ENCODE measurements around the gene PRDM16.

DNA sequence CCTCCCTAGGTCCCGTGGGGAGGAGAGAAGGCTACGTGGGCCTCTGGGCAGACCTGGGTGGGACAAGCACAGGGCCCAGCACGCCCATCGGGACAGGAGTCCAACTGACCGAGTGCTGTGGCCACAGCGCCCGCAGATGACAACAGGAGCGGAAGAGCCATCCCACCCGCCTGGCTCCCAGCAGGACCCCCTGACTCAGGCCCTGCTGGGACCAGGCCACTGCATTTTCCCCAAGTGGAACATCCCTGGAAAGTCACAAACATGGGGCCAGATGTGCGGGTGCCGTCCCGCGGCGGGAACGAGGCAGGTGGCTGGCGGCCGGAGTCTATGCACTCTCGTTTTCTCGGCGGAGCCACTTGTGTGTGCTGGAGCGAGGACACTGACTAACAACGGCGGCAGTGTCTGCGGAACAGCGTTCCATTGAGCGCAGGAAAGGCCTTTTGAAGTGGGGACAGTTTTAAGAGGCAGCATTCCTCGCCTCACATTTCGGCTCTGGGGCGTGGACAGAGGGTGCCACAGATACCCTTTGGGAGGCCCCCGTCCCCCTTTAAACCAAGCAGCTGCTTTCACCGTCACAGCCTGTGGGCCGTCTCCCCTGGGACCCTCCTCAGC lies 291.7 kb downstream of the PRDM16 start:
- TF ChIP-seq POLR2A (IDR thresholded peaks at IDR 0.05), result no peak
- TF ChIP-seq, protein P1, sequence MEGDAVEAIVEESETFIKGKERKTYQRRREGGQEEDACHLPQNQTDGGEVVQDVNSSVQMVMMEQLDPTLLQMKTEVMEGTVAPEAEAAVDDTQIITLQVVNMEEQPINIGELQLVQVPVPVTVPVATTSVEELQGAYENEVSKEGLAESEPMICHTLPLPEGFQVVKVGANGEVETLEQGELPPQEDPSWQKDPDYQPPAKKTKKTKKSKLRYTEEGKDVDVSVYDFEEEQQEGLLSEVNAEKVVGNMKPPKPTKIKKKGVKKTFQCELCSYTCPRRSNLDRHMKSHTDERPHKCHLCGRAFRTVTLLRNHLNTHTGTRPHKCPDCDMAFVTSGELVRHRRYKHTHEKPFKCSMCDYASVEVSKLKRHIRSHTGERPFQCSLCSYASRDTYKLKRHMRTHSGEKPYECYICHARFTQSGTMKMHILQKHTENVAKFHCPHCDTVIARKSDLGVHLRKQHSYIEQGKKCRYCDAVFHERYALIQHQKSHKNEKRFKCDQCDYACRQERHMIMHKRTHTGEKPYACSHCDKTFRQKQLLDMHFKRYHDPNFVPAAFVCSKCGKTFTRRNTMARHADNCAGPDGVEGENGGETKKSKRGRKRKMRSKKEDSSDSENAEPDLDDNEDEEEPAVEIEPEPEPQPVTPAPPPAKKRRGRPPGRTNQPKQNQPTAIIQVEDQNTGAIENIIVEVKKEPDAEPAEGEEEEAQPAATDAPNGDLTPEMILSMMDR (IDR thresholded peaks at IDR 0.05), result no peak
